NCI-H146 (cell line): ENCODE data around the gene NEK10.

ENCODE experiments used
- DNase-seq: peaks from one replicate; lab custom pipeline; 2025; lab: John Stamatoyannopoulos, UW

NEK10 gene

DNA sequence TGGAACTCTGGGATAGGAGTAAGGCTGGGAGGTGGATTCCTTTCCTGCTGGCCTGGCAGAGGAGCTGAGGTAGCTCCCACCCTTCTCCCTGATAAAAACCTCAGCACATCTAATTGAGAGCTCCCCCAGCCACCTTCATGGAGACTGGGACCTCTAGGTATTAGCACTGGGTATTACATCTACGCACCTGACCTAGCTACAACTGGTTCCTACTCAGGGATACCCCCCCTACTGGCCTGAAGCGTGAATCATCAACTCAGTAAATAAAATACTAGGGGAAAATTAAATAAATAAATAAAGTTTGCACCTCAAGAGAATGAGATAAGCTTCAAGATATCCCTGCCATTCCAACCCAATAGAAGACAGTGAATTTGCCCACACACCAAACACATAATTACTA lies 140.4 kb downstream of the NEK10 start:
- DNase-seq: no peak

- no peak for DNase-seq
These were observed 145.0 kb downstream of the NEK10 start for GRCh38 chr3:27224197-27224596.

DNA sequence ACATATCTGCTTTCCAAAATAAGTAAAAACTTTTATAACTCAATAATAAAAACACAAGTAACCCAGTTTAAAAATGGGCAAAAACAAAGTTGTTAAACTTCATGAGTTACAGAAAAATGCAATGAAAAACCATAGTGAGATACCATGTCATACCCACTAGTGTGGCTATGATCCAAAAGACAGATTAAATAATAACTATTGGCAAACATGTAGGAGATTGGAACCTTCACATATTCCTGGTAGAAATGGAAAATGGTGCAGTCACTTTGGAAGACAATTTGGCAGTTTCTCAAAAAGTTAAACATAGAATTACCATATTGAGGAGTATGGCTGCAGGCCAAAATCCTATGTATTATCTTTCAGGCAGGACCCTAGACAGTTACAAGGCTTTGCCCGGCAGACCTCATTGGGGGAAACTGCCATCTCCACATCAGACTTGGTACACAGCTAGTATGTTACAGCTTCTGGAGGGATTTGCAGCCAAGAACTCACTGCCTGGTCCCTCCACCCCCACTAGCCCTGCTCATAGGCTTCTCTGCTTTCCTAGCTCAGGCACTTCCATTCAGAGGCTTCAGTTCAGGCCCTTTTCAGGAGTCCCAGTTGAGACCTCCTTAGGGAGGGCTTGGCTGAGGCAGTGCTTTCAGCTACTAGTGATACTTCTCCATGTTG lies 147.8 kb downstream of the NEK10 start:
- DNase-seq: no peak

DNA sequence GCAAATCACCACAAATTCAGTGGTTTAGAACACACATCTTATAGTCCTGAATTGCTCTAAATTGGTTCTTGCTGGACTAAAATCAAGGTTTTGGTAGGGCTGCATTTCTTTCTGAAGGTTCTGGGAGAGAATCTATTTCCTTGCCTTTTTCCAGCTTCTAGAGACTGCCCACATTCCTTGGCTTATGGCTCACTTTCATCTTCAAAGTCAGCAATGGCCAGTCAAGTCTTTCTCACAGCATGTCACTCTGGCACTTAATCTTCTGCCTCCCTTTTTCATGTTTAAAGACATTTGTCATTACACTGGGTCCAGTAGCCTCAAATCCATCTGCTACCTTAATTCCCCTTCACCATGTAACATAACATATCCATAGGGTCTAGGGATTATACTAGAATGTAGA lies 149.0 kb downstream of the NEK10 start:
- no peak for DNase-seq

DNA sequence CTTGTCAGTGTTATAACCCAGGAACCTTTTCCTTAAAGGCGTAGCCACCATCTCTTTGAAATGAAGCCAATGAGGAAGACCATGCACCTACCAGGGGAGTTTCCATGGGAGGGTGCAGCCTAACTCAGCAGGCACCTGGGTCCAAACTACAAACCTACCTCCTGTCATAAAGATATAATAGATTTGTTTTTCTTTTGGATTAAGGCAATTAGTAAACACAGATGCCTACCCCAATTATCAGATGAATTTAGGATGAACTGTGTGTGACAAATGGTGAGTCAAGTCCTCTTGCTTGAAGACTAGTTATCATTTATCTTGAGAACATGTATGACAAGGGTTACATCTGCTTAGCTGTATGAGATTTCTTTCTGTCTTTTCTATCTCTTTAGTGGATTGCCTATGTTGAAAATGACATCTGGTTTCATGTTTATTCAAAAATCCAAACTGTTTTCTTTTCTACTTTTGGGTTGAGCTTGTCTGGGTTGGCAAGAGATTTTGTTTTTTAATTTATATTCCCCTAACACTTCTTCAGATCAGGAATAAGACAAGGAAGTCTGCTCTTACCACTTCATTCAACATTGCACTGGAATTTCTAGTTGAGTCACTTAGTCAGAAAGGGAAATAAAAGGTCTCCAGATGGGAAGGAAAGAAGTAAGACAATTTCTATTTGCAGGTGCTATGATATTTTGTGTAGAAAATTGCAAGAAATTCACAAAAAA lies 149.9 kb downstream of the NEK10 start:
- DNase-seq: no peak

DNA sequence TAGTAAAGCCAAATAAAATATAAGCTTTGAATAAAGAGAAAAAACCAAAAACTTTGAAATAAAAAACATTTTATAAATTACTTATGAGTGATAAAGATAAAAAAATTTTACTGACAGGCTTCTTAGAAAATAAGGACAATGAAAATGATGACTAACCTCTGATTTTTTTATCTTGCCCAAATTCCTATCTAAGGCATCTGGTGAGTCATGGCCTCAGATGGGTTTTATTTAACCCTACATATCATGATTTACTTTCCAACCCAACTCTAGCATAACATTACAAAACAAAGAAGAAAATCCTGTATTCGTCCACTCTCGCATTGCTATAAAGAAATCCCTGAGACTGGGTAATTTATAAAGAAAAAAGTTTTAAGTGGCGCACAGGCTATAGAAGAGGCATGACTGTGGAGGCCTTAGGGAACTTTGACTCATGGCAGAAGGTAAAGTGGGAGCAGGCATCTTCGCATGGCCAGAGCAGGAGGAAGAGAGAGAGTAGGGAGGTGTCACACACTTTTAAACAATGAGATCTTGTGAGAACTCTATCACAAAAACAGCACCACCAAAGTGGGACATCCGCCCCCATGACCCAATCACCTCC lies 152.1 kb downstream of the NEK10 start:
- DNase-seq: no peak

DNA sequence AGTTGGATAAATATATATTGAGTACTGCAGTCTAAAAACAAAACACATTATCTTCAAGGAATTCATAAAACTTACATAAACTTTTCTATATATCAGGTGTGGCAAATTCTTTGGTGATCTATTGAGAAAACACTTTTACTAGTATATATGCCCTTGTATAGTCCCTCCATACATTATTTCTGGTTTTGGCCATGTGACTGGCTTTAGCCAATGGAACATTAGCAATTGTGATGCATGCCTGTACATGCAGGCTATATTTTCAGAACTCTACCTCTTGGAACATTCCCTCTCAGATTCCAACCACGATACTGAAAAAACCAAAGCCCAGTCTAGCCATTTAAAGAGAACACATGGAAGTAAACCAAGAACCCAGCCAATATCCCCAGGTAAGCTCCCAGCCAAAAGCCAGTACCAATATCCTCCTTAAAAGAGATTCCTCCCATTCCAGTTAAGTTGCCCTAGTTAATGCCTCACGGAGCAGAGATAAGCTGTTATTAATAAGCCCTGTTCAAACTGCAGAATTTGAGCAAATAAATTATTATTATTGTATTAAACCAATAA lies 152.8 kb downstream of the NEK10 start:
- no peak for DNase-seq

DNA sequence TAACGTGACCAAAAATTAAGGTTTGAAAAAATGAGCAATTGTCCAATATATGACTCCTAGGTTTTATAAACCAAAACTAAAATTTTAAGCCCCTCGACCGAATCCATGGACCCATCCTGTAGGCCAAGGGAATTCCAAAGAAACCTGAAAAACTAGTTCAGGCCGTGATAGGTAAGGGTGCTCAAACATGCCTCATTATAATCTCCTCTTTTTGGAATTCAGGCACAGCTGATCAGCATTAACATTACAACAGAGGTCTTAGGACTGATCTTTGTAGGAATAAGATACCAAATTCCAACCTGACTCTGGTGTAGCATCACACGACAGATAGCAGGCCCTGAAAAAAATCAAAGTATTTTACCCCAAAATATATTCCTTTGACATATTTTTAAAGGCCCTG lies 155.7 kb downstream of the NEK10 start:
- no peak for DNase-seq

- DNase-seq: no peak
These were observed 159.4 kb downstream of the NEK10 start for GRCh38 chr3:27209617-27210264.

DNA sequence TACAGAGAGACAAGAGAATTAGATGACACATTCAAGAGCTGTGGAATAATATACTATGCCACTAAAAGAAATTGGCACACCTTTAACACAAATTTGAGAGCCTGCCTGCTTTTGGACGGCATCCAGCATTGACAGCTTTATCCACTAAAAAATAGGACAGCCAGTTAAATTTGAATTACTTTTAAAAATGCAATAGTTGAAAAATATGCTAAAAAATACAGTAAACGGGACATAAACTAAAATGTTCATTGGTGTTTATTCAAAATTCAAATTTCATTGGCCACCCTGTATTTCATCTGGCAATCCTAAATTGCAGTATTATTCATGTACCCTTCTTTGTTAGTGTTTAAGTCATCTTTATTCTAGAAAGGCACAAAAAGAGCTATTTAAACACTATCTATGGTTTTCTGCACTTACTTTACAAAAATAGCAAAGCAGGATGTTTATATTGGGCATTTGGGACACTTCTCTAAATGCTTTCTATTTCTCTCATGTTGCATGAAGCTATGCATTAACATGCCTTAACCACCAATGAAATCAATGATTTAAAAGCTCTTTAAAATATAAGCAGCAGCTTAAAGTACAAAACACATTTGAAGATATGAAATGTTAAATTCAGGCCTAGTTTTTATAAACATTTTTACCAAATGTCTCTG lies 160.1 kb downstream of the NEK10 start:
- DNase-seq: no peak

DNA sequence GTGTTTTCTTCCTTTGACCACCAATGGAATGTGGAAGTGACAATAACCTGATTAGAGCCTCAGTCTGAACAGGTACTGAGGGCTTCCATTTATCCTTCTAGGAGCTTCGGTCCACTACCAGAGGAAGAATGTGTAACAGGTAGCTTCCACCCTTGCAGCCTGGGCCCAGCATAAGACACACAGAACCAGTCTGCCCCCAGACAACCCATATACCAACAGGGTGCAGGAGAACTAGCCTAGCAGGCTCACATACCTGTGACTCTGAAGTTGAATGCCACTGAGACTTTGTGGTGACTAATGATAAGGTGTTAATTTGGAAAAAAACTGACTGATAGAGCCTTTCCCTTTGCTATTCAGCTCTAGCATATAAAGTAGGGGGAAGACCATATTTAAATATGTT lies 166.2 kb downstream of the NEK10 start:
- DNase-seq: no peak

DNA sequence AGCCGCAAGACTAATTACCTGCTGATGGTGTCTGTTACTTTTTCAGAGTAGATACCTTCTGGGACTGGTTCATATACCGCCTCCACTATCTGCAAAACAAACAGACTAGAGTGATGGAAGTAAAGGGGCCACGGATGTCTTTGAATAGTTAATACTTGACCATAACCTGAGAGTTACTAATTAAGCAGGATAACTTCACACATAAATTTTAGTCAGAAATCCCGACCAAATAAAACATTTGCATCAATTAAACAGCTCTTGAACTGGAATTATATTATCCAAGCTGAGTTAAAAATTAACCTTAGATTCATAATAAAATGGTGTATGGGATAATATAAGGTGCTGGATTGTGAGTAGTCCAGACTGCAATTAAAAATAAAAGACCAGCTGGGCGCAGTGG lies 167.7 kb downstream of the NEK10 start:
- DNase-seq: no peak

DNA sequence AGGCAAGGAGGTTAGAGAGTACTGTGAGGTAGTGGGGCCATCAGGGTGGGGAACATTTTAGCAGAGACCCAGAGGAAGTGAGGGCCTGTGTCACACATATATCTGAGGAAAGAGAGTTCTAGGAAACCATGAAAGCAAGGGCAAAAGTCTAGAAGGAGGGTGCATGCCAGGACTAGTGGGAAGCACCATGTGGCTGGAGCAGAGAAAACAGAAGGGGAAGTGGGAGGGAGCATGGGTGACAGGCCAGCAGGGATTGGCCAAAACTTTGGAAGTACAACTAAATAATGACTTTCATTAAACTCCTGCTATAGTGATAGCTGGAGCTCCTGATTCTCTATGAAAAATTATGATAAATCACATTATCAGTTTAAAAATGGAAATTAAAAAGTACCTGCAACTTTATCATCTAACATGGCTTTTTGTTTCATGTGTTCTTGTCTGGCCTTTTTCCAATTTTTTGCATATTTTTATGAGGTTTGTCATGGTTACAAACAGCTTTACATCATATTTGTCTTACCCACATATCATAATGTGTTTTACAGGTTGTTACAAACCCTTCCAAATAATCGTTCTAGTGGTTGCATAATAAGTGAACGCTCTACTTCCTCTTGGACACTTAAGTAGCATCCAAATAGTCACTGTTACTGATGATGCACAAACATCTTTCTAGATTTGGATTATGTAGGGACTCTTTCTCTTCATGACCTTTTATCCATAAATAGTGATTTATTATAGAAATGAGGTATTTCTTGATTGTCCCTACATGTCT lies 168.3 kb downstream of the NEK10 start:
- DNase-seq: no peak

DNA sequence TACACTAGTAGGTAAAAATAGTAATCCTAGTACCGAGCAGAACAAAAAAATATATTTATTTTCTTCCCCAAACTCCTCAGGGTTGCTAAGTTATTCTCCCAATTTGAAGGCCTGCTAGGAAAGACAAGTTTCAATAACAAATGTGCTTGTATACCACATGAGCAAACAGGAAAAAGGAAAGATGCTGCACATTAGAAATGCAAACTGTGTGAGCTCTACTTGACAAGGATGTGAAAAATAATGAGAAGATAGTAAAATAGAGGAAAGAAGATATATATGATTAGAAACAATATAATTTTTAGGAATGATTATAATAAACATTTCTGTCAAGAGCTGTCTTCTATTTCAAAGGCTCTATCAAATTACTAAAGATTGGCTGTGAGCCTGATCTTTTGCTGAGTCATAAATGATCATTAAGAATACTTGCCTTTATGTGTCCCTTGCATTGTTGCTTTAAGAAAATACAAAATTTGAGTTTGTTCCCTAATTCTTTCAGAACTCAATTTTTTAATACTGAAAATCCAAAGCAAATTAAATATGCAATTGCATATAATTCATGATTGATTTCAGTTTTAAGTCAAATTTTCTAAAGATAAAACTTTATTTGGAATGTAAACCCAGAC lies 174.2 kb downstream of the NEK10 start:
- DNase-seq: no peak

- DNase-seq: no peak
These were observed 176.1 kb downstream of the NEK10 start for GRCh38 chr3:27193056-27193455.

- DNase-seq: no peak
These were observed 183.2 kb downstream of the NEK10 start for GRCh38 chr3:27186013-27186412.

- DNase-seq: no peak
These were observed 183.8 kb downstream of the NEK10 start for GRCh38 chr3:27185231-27185989.

GRCh38 chr3:27184261-27184660 lies 184.9 kb downstream of the NEK10 start:
- no peak for DNase-seq

- no peak for DNase-seq
These were observed 192.9 kb downstream of the NEK10 start for GRCh38 chr3:27176256-27176655.

- DNase-seq: no peak
These were observed 194.7 kb downstream of the NEK10 start for GRCh38 chr3:27174530-27174929.
